Measurements from ENCODE around the gene NOTO. TPM values are rescaled to one million over a fixed set of nuclear protein-coding genes. Genes with fewer than 3 reads are reported as not detected.
"Not testable (repeated sequence)": the region's sequence is repeated elsewhere in the genome, so short reads cannot be mapped to it uniquely, and the experiment has no call there.

The NOTO gene
- polyA plus RNA-seq (ENCODE audit: insufficient read length) = 0.10 TPM
- long read RNA-seq, donor 1 = 0 reads
- long read RNA-seq, donor 2 = 0 reads
- long read RNA-seq, donor 3 = 0 reads
- long read RNA-seq, donor 4 = 0 reads
- long read RNA-seq, donor 5 = 0 reads
- long read RNA-seq, donor 6 = 0 reads
- long read RNA-seq, donor 7 = 0 reads
- long read RNA-seq, donor 8 = 0 reads

GRCh38 chr2:73202156-73203054 lies at the start of gene NOTO:
NOTO (plus strand) TSS chr2:73202574; CDS start chr2:73202667, 93 bp downstream.
- no peak for DNase-seq

- DNase-seq = peak; percentile 31
Measured at GRCh38 chr2:73156539-73157124, 45.7 kb upstream of the NOTO start.

- DNase-seq = no peak
Measured at GRCh38 chr2:73162856-73163391, 39.5 kb upstream of the NOTO start.

GRCh38 chr2:73163483-73164367 lies 38.6 kb upstream of the NOTO start:
- peak; percentile 66 for DNase-seq

- DNase-seq = not testable (repeated sequence)
Measured at GRCh38 chr2:73165978-73166377, 36.4 kb upstream of the NOTO start.

- DNase-seq = not testable (repeated sequence)
Measured at GRCh38 chr2:73166813-73167212, 35.6 kb upstream of the NOTO start.

- not testable (repeated sequence) for DNase-seq
Measured at GRCh38 chr2:73168348-73168747, 34.0 kb upstream of the NOTO start.

- not testable (repeated sequence) for DNase-seq
Measured at GRCh38 chr2:73170341-73170740, 32.0 kb upstream of the NOTO start.

- no peak for DNase-seq
Measured at GRCh38 chr2:73172963-73173362, 29.4 kb upstream of the NOTO start.

GRCh38 chr2:73173781-73174180 lies 28.6 kb upstream of the NOTO start:
- DNase-seq = no peak

GRCh38 chr2:73174244-73174643 lies 28.1 kb upstream of the NOTO start:
- DNase-seq = no peak

GRCh38 chr2:73174941-73175662 lies 27.3 kb upstream of the NOTO start:
- no peak for DNase-seq

- peak; percentile 62 for DNase-seq
Measured at GRCh38 chr2:73175663-73176204, 26.6 kb upstream of the NOTO start.

- DNase-seq = no peak
Measured at GRCh38 chr2:73176205-73176880, 26.0 kb upstream of the NOTO start.

GRCh38 chr2:73176881-73177644 lies 25.3 kb upstream of the NOTO start:
- DNase-seq = peak; percentile 89

GRCh38 chr2:73177645-73178255 lies 24.6 kb upstream of the NOTO start:
- no peak for DNase-seq

- no peak for DNase-seq
Measured at GRCh38 chr2:73185965-73186364, 16.4 kb upstream of the NOTO start.

- no peak for DNase-seq
Measured at GRCh38 chr2:73187549-73187948, 14.8 kb upstream of the NOTO start.

- DNase-seq = no peak
Measured at GRCh38 chr2:73197579-73197978, 4.8 kb upstream of the NOTO start.

All from left kidney (tissue), 8 donors.